B cell (primary cell): ENCODE results near the gene NUDT1. TPM values are rescaled to one million over a fixed set of nuclear protein-coding genes. Genes with fewer than 3 reads are reported as not detected.

Experiments
- ATAC-seq: fragments of 200-7000 bp; cut with Tn5 transposase; one replicate; pipeline ENCODE4 v1.10.0; 2021; ENCODE audit warnings: low read depth, mild to moderate bottlenecking, moderate number of reproducible peaks, moderate library complexity
- CTCF ChIA-PET: fragments of 350-600 bp; sonication (Branson Sonifier 250); formaldehyde crosslinking; loops from one replicate; lab custom pipeline; 2021; ENCODE audit warnings: antibody characterized with exemption, inconsistent platforms; lab: Charles Lee
- POLR2A ChIA-PET: fragments of 350-600 bp; sonication (Branson Sonifier 250); formaldehyde crosslinking; loops from one replicate; lab custom pipeline; 2021; ENCODE audit warnings: antibody characterized with exemption; lab: Charles Lee
- DNase-seq: peaks from one replicate; pipeline ENCODE4 v3.0.0; 2013
- H2AFZ ChIP-seq: 2 replicates; pipeline ENCODE4 v1.6.1; 2012; ENCODE audit warnings: mild to moderate bottlenecking, low read depth, low read length; ENCODE audit not compliant: insufficient read depth, poor library complexity, severe bottlenecking
- H3K27ac ChIP-seq, 2 donors: 1 replicate in 1 of 2; 2 replicates in 1 of 2; pipeline ENCODE4 v1.5.1; 2012 to 2013; ENCODE audit warnings: low read length in 2 of 2, mild to moderate bottlenecking in 2 of 2, moderate library complexity in 1 of 2
- H3K27me3 ChIP-seq, 4 experiments: fragments of 200-600 bp in 1 of 4; sonication (generic) in 1 of 4; replicated peaks in 1 of 4; 1 replicate in 2 of 4; 2 replicates in 2 of 4; pipeline versions ENCODE4 v1.6.1 to v1.7.0; 2013 to 2016; ENCODE audit warnings: low read length in 3 of 4, mild to moderate bottlenecking in 2 of 4, mixed read lengths in 1 of 4, moderate library complexity in 1 of 4; ENCODE audit not compliant: insufficient read depth in 4 of 4, control insufficient read depth in 3 of 4; ENCODE audit errors: control extremely low read depth in 1 of 4
- H3K36me3 ChIP-seq, 2 experiments: replicated peaks in 1 of 2; 1 replicate in 1 of 2; 2 replicates in 1 of 2; pipeline versions ENCODE4 v1.6.1 to v1.7.1; 2013; ENCODE audit warnings: low read length in 1 of 2; ENCODE audit not compliant: insufficient read depth in 2 of 2, control insufficient read depth in 1 of 2; ENCODE audit errors: control extremely low read depth in 1 of 2, extremely low read depth in 1 of 2
- H3K4me1 ChIP-seq, 2 donors: fragments of 200-600 bp in 1 of 2; sonication (generic) in 1 of 2; 1 replicate in 1 of 2; 2 replicates in 1 of 2; pipeline versions ENCODE4 v1.5.1 to v1.6.1; 2013 to 2017; ENCODE audit warnings: low read length in 2 of 2; ENCODE audit not compliant: control insufficient read depth in 2 of 2, insufficient read depth in 2 of 2
- H3K4me2 ChIP-seq: replicated peaks from 2 replicates; pipeline ENCODE3; 2012; ENCODE audit warnings: mild to moderate bottlenecking, low read depth, low read length; ENCODE audit not compliant: poor library complexity, severe bottlenecking
- H3K4me3 ChIP-seq, 5 experiments: fragments of 200-600 bp in 1 of 5; sonication (generic) in 1 of 5; 1 replicate in 3 of 5; 2 replicates in 2 of 5; pipeline versions ENCODE4 v1.5.1 to v1.7.0; 2011 to 2016; ENCODE audit warnings: low read length in 4 of 5, mild to moderate bottlenecking in 4 of 5, low read depth in 2 of 5, control low read depth in 1 of 5, moderate library complexity in 1 of 5; ENCODE audit not compliant: insufficient read depth in 1 of 5; ENCODE audit errors: control extremely low read depth in 1 of 5, extremely low read depth in 1 of 5
- H3K79me2 ChIP-seq: fragments of 200-600 bp; sonication (generic); one replicate; pipeline ENCODE4 v1.6.0; 2016; ENCODE audit warnings: low read length; ENCODE audit not compliant: control insufficient read depth, insufficient read depth
- H3K9ac ChIP-seq: fragments of 200-600 bp; sonication (generic); 2 replicates; pipeline ENCODE4 v1.6.1; 2017; ENCODE audit warnings: mild to moderate bottlenecking, low read length, moderate library complexity
- H3K9me3 ChIP-seq, 3 donors: one replicate each; pipeline versions ENCODE4 v1.6.1 to v1.7.1; 2013; ENCODE audit warnings: low read length in 2 of 3; ENCODE audit not compliant: control insufficient read depth in 2 of 3, insufficient read depth in 1 of 3; ENCODE audit errors: control extremely low read depth in 1 of 3
- H4K20me1 ChIP-seq: 2 replicates; pipeline ENCODE4 v1.6.0; 2012; ENCODE audit warnings: mild to moderate bottlenecking, low read length; ENCODE audit not compliant: insufficient read depth, control insufficient read depth, poor library complexity, severe bottlenecking
- H3K27ac Mint-ChIP-seq: one replicate; pipeline ENCODE4 v1.8.0; 2021; ENCODE audit warnings: mixed read lengths
- H3K27me3 Mint-ChIP-seq: one replicate; pipeline ENCODE4 v1.8.0; 2021; ENCODE audit warnings: mixed read lengths
- H3K4me1 Mint-ChIP-seq: one replicate; pipeline ENCODE4 v1.8.0; 2021; ENCODE audit warnings: mixed read lengths
- H3K4me3 Mint-ChIP-seq: one replicate; pipeline ENCODE4 v1.8.0; 2021; ENCODE audit warnings: mixed read lengths
- H3K9me3 Mint-ChIP-seq: one replicate; pipeline ENCODE4 v1.8.0; 2022; ENCODE audit warnings: mixed read lengths; ENCODE audit not compliant: insufficient read depth
- EZH2 ChIP-seq: IDR thresholded peaks from 2 replicates; pipeline ENCODE4 v1.6.1; 2012; ENCODE audit warnings: borderline replicate concordance, low read depth, mild to moderate bottlenecking, moderate library complexity, low read length; ENCODE audit not compliant: insufficient read depth, poor library complexity, severe bottlenecking
- WGBS: methylation state at CpG from one replicate; pipeline ENCODE4 v1.1.5; 2013; ENCODE audit warnings: missing lambda C conversion rate; ENCODE audit not compliant: insufficient coverage; 5-methylcytosine and 5-hydroxymethylcytosine counted together
- intact Hi-C: fragments of 100-400 bp; cut with micrococcal nuclease; formaldehyde crosslinking; loops from one replicate; pipeline ENCODE4 v1.10.0; 2022
- polyA plus RNA-seq: library from polyadenylated mRNA; depleted of rRNA; stranded (reverse); fragments of >200 nt; gene quantifications from 2 replicates; pipeline ENCODE4 v1.2.3, GENCODE V29; 2012
- total RNA-seq, 2 donors: library from RNA; stranded (reverse); fragments of 120-200 nt in 1 of 2; gene quantifications; 1 replicate in 1 of 2; 2 replicates in 1 of 2; pipeline versions ENCODE4 v1.2.3 to v1.2.4, GENCODE V29; 2013 to 2022
- TF ChIP-seq, protein P1 (sequence below): fragments of 200-600 bp; IDR thresholded peaks from one replicate; pipeline ENCODE4 v1.8.0; 2022; ENCODE audit warnings: antibody characterized with exemption, mild to moderate bottlenecking

Gene NUDT1
- total and polyA plus RNA-seq, 2 donors (not counting 1 experiment from before 2014, with no cell fraction given) = 21.1 to 22.9 TPM

DNA sequence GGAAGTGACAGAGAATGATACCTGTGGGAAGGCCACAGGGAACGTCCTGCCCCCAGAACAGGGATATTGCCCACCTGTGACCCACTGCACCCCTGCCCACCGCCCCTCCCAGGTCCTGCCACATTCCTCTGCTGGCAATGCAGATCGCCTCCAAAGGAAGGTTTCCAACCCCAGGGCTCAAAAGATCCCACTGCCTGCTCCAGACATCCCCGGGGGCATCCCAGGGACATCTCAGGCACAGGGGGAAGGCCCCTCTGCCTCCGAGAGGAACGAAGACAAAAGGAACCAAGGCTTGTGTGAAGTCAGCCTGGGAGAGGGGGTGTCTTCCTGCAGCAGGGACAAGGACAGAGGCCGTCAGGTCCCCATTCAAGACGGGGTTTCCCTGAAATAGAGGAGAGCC lies 28.5 kb downstream of the NUDT1 start:
- H3K27ac Mint-ChIP-seq = no peak overlapping the region
- no peaks in the 10 kb centered on the region for H3K27me3 Mint-ChIP-seq
- no peak overlapping the region for H3K4me3 Mint-ChIP-seq
- Histone ChIP-seq H3K9ac (no peak overlapping the region), H3K27ac (no peak overlapping the region), H3K79me2 (peaks cover 10% of the 10 kb centered on the region), H3K4me2 (no peak overlapping the region), H2AFZ (no peak overlapping the region), H3K9me3 (peaks cover 0 to 3% (median 0%) of the 10 kb centered on the region in 3 donors), H3K27me3 (no peaks in the 10 kb centered on the region), H3K4me3 (no peak overlapping the region), H3K4me1 (no peaks in the 10 kb centered on the region), H4K20me1 (no peaks in the 10 kb centered on the region), H3K36me3 (peaks cover 0 to 57% of the 10 kb centered on the region in 2 experiments)
- intact Hi-C loops = no loop called here
- H3K4me1 Mint-ChIP-seq = no peaks in the 10 kb centered on the region
- H3K9me3 Mint-ChIP-seq = no peaks in the 10 kb centered on the region
- TF ChIP-seq, protein P1, sequence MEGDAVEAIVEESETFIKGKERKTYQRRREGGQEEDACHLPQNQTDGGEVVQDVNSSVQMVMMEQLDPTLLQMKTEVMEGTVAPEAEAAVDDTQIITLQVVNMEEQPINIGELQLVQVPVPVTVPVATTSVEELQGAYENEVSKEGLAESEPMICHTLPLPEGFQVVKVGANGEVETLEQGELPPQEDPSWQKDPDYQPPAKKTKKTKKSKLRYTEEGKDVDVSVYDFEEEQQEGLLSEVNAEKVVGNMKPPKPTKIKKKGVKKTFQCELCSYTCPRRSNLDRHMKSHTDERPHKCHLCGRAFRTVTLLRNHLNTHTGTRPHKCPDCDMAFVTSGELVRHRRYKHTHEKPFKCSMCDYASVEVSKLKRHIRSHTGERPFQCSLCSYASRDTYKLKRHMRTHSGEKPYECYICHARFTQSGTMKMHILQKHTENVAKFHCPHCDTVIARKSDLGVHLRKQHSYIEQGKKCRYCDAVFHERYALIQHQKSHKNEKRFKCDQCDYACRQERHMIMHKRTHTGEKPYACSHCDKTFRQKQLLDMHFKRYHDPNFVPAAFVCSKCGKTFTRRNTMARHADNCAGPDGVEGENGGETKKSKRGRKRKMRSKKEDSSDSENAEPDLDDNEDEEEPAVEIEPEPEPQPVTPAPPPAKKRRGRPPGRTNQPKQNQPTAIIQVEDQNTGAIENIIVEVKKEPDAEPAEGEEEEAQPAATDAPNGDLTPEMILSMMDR = no peak
- no peak for TF ChIP-seq EZH2
- ATAC-seq = no peak
- ChIA-PET CTCF (no interaction called here), POLR2A (interaction anchor here (0.6 kb wide), 1 partner anchor 10 kb away, joined by 3 read pairs; no protein-coding TSS in a partner anchor)
- DNase-seq = no peak
- whole genome bisulfite sequencing = 97% methylated on average over 8 of the region's 8 CpGs

DNA sequence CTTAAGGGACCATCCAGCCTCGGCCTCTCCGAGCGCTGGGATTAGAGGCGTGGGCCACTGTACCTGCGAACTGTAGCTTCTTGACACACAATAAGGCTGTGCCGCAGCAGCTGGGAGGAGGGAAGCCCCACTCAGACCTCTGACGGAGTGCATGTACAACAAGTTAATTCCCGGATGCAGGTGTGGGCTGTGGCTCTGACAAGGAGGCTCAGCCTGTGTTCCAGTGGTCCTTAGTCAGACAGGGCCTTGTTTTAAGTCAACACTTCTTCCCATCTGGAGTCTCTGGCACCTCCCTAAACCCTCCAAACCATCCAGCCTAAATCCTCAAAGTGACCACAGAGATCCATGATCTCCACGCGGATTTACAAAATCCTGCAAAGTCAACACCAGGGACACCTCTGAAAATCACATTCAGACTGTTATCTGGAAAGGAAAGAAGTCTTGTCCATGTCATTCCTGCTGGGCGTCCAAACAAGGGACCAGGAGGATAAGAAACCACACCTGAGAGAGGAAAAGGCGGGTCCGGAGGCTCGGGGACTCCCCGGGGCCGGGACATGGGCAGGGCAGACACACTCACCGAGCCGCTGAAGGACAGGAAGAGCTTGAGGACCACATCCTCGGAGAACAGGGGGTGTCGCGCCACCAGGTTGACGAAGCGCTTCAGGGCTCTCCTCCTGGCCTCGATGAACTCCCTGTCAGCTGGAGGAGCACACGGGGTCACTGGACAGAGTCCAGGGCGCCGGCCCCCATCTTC lies 29.4 kb downstream of the NUDT1 start:
- peaks cover 0 to 59% of the 10 kb centered on the region in 2 experiments for H3K36me3 ChIP-seq
- no peak for TF ChIP-seq EZH2
- TF ChIP-seq, protein P1 = no peak
- H3K27ac ChIP-seq = no peak overlapping the region
- Mint-ChIP-seq H3K9me3 (no peaks in the 10 kb centered on the region), H3K27me3 (no peaks in the 10 kb centered on the region), H3K4me1 (no peaks in the 10 kb centered on the region), H3K4me3 (no peak overlapping the region), H3K27ac (no peak overlapping the region)
- H3K4me3 ChIP-seq = no peak overlapping the region
- 96% methylated on average over 22 of the region's 27 CpGs for WGBS
- no peak overlapping the region for H2AFZ ChIP-seq
- H3K9me3 ChIP-seq = peaks cover 0 to 3% (median 0%) of the 10 kb centered on the region in 3 donors
- no peak for ATAC-seq
- peaks cover 16% of the 10 kb centered on the region for H3K79me2 ChIP-seq
- DNase-seq = no peak
- H4K20me1 ChIP-seq = peaks cover 6% of the 10 kb centered on the region
- H3K27me3 ChIP-seq = no peaks in the 10 kb centered on the region
- H3K4me2 ChIP-seq = no peak overlapping the region
- H3K9ac ChIP-seq = no peak overlapping the region
- intact Hi-C loops = no loop called here
- ChIA-PET CTCF (interaction anchor here (0.8 kb wide), 1 partner anchor 14 kb away, joined by 3 read pairs; no protein-coding TSS in a partner anchor), POLR2A (interaction anchor here (0.6 kb wide), 1 partner anchor 9 kb away, joined by 4 read pairs; no protein-coding TSS in a partner anchor)
- no peaks in the 10 kb centered on the region for H3K4me1 ChIP-seq
